Measurements from ENCODE around the gene CNFN.

Gene CNFN

GRCh38 chr19:42351079-42351735 lies 38.9 kb downstream of the CNFN start:
- no peak overlapping the region for H3K4me3 ChIP-seq (ENCODE audit: low read length)
- no peak for TF ChIP-seq EZH2phosphoT487 (IDR thresholded peaks at IDR 0.05; ENCODE audit: borderline replicate concordance, low read length)
- TF ChIP-seq CTCF (IDR thresholded peaks at IDR 0.05; ENCODE audit: low read depth, low read length, poor library complexity, severe bottlenecking), result no peak
- H3K4me1 ChIP-seq (ENCODE audit: control insufficient read depth, low read length), result no peaks in the 10 kb centered on the region
- no peak overlapping the region for H3K27ac ChIP-seq (ENCODE audit: low read depth, low read length)
- H3K27me3 ChIP-seq (ENCODE audit: control insufficient read depth, low read length), result no peaks in the 10 kb centered on the region
- no peaks in the 10 kb centered on the region for H4K20me1 ChIP-seq (ENCODE audit: control insufficient read depth, insufficient read depth, low read depth, low read length)
- H3F3A ChIP-seq (ENCODE audit: control insufficient read depth, insufficient read depth), result no peaks in the 10 kb centered on the region
- peaks cover 5% of the 10 kb centered on the region; the same call in 1 of the 2 replicates for H3K36me3 ChIP-seq (ENCODE audit: control insufficient read depth, low read length)
- no peaks in the 10 kb centered on the region for H3K9me2 ChIP-seq (replicated peaks; ENCODE audit: control insufficient read depth, low read length)
- H3K79me2 ChIP-seq (ENCODE audit: control insufficient read depth, low read length), result no peaks in the 10 kb centered on the region
- H3K9me3 ChIP-seq (ENCODE audit: control insufficient read depth, insufficient read depth, low read length), result no peaks in the 10 kb centered on the region
- no peak overlapping the region for H3K4me2 ChIP-seq (ENCODE audit: low read length)

- Histone ChIP-seq H3K9me3 (ENCODE audit: control insufficient read depth, insufficient read depth, low read length) (no peaks in the 10 kb centered on the region), H3K27ac (ENCODE audit: low read depth, low read length) (no peak overlapping the region), H3F3A (ENCODE audit: control insufficient read depth, insufficient read depth) (no peaks in the 10 kb centered on the region), H3K9me2 (replicated peaks; ENCODE audit: control insufficient read depth, low read length) (no peaks in the 10 kb centered on the region), H3K4me2 (ENCODE audit: low read length) (no peak overlapping the region), H4K20me1 (ENCODE audit: control insufficient read depth, insufficient read depth, low read depth, low read length) (no peaks in the 10 kb centered on the region), H3K4me3 (ENCODE audit: low read length) (no peak overlapping the region), H3K79me2 (ENCODE audit: control insufficient read depth, low read length) (no peaks in the 10 kb centered on the region), H3K27me3 (ENCODE audit: control insufficient read depth, low read length) (no peaks in the 10 kb centered on the region), H3K4me1 (ENCODE audit: control insufficient read depth, low read length) (no peaks in the 10 kb centered on the region), H3K36me3 (ENCODE audit: control insufficient read depth, low read length) (peaks cover 6% of the 10 kb centered on the region; the same call in 1 of the 2 replicates)
- TF ChIP-seq EZH2phosphoT487 (IDR thresholded peaks at IDR 0.05; ENCODE audit: borderline replicate concordance, low read length) (no peak), CTCF (IDR thresholded peaks at IDR 0.05; ENCODE audit: low read depth, low read length, poor library complexity, severe bottlenecking) (no peak)
Observed at GRCh38 chr19:42350417-42350816, 39.7 kb downstream of the CNFN start.

- H3K79me2 ChIP-seq (ENCODE audit: control insufficient read depth, low read length), result no peaks in the 10 kb centered on the region
- peaks cover 8% of the 10 kb centered on the region; the same call in 1 of the 2 replicates for H3K36me3 ChIP-seq (ENCODE audit: control insufficient read depth, low read length)
- no peak overlapping the region for H3K27ac ChIP-seq (ENCODE audit: low read depth, low read length)
- no peaks in the 10 kb centered on the region for H3F3A ChIP-seq (ENCODE audit: control insufficient read depth, insufficient read depth)
- H3K27me3 ChIP-seq (ENCODE audit: control insufficient read depth, low read length), result no peaks in the 10 kb centered on the region
- H3K9me3 ChIP-seq (ENCODE audit: control insufficient read depth, insufficient read depth, low read length), result no peaks in the 10 kb centered on the region
- no peaks in the 10 kb centered on the region for H4K20me1 ChIP-seq (ENCODE audit: control insufficient read depth, insufficient read depth, low read depth, low read length)
- TF ChIP-seq EZH2phosphoT487 (IDR thresholded peaks at IDR 0.05; ENCODE audit: borderline replicate concordance, low read length), result no peak
- no peak for TF ChIP-seq CTCF (IDR thresholded peaks at IDR 0.05; ENCODE audit: low read depth, low read length, poor library complexity, severe bottlenecking)
- H3K4me2 ChIP-seq (ENCODE audit: low read length), result no peak overlapping the region
- H3K4me3 ChIP-seq (ENCODE audit: low read length), result no peak overlapping the region
- H3K4me1 ChIP-seq (ENCODE audit: control insufficient read depth, low read length), result no peaks in the 10 kb centered on the region
- no peaks in the 10 kb centered on the region for H3K9me2 ChIP-seq (replicated peaks; ENCODE audit: control insufficient read depth, low read length)
Observed at GRCh38 chr19:42349378-42350107, 40.6 kb downstream of the CNFN start.
